Subcutaneous adipose tissue (tissue), 4 donors: Measurements from ENCODE around the gene ZSWIM4. TPM values are rescaled to one million over a fixed set of nuclear protein-coding genes. Genes with fewer than 3 reads are reported as not detected.

ENCODE experiments used
- total RNA-seq, 4 donors: library from RNA; depleted of rRNA; stranded (reverse); fragments of >200 nt; gene quantifications; one replicate each; pipeline ENCODE4 v1.1.0, GENCODE V29; 2016
- TF ChIP-seq, protein P1 (sequence below): fragments of 450-650 bp; IDR thresholded peaks from one replicate; pipeline ENCODE4 v1.5.1; 2016; ENCODE audit warnings: low read depth, mild to moderate bottlenecking, control low read depth, antibody characterized with exemption, moderate library complexity

Gene ZSWIM4
- total RNA-seq, 4 donors from 2014 or later: 1.6 to 4.7 (median 1.9) TPM

DNA sequence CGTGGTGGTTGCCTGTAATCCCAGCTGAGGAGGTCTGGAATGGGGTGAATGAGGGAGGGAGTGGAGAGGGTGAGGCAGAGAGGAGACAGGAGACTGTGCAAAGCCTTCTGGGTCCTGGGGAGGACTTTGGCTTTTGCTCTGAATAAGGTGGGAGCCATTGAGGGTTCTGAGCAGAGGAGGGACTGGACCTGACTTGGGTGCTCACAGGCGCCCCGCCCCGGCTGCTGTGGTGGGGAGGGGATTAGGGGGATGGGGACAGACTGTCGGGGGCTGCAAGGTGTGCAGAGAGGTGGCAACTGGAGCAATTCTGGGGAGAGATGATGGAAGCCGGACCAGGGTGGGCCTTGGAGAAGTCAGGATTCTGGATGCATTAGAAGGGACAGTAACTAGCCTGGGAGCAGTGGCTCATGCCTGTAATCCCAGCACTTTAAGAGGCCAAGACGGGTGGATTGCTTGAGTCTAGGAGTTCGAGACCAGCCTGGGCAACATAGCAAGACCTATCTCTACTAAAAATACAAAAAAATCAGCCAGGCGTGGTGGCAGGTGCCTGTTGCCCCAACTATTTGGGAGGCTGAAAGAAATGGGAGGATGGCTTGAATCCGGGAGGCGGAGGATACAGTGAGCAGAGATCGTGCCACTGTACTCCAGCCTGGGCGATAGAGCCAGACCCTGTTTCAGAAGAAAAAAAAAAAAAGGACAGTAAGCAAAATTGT lies 65.6 kb downstream of the ZSWIM4 start:
- TF ChIP-seq, protein P1, sequence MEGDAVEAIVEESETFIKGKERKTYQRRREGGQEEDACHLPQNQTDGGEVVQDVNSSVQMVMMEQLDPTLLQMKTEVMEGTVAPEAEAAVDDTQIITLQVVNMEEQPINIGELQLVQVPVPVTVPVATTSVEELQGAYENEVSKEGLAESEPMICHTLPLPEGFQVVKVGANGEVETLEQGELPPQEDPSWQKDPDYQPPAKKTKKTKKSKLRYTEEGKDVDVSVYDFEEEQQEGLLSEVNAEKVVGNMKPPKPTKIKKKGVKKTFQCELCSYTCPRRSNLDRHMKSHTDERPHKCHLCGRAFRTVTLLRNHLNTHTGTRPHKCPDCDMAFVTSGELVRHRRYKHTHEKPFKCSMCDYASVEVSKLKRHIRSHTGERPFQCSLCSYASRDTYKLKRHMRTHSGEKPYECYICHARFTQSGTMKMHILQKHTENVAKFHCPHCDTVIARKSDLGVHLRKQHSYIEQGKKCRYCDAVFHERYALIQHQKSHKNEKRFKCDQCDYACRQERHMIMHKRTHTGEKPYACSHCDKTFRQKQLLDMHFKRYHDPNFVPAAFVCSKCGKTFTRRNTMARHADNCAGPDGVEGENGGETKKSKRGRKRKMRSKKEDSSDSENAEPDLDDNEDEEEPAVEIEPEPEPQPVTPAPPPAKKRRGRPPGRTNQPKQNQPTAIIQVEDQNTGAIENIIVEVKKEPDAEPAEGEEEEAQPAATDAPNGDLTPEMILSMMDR: no peak

DNA sequence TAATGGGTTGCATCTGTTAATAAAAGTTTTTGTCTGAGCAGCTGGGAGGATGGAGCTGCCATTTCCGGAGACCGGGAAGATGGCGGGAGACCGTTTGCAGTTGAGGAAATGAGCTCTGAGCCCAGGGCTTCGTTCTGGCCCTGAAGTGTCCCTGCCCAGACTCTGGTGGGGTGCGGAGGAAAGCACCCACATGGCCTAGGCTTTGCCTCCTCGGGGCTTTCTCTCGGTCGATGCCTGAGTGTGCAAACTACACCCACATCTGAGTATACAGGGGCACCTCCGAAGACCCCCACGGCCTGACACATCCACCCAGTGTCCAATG lies 66.1 kb downstream of the ZSWIM4 start:
- TF ChIP-seq, protein P1: no peak

DNA sequence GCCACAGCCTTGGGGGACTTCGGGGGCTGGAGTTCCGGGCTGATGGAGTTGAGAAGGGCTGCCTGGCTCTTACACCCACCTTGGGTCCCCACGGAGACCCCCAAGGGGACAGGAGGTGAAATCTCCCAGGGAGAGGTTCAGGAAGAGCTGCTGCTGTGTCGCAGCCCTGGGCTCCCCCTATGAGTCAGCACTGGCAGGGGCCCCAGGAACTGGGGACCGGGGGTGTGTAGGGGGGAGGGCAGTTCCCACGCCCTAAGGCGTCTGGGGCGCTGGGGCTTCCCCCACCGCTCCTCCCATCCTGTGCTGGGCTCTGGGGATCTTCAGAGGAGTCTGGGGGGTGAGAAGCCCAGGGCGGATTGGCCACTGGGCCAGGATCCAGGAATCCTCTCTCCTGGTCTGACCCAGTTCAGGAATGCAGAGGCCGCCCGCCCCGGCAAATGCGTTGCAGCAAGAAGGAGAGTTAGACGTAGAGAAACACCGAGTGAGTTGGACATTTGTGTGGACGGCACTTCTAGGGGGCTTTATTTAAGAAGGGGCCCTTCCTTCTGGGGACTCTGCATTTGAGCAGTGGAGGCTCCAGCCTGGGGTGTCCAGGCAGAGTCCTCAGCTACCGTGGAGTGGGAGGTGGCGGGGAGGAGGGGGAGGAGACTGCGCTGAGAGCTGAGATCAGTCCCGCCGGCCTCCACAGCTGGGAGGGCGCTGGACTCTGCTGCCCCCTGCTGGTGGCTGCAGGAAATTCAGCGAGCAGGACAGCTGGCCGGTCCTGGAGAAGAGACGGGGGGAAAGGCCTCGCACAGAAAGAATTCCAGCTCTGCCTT lies 66.7 kb downstream of the ZSWIM4 start:
- TF ChIP-seq, protein P1: no peak

DNA sequence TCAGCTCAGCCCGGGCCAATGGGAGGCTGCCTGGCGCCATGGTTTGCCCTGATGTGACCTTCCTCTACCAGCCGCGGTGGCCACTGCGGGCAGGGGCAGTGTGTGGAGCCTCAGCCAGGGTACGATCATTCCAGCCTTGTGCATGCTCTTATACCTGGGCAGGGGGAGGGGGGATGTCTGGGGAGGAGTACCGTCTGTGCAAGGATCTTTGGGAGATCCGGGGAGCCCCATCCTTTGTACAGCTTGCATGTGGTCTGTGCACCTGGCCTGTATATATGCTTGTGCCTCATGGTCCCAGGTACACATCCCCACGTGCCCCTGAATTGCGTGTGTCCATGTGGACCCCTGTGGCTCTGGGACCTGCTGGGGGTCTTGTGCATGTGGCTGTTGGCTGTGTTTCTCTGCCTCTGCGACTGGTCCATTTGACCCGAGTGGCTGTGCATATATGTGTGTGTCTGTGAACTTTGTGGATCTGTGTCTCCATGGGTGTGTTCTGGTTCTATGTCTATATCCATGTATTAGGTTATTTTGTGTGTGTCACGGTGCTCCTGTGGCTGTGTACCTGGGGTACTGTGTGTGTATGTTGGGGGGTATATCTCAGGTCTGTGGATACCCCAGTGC lies 68.9 kb downstream of the ZSWIM4 start:
- TF ChIP-seq, protein P1: no peak

DNA sequence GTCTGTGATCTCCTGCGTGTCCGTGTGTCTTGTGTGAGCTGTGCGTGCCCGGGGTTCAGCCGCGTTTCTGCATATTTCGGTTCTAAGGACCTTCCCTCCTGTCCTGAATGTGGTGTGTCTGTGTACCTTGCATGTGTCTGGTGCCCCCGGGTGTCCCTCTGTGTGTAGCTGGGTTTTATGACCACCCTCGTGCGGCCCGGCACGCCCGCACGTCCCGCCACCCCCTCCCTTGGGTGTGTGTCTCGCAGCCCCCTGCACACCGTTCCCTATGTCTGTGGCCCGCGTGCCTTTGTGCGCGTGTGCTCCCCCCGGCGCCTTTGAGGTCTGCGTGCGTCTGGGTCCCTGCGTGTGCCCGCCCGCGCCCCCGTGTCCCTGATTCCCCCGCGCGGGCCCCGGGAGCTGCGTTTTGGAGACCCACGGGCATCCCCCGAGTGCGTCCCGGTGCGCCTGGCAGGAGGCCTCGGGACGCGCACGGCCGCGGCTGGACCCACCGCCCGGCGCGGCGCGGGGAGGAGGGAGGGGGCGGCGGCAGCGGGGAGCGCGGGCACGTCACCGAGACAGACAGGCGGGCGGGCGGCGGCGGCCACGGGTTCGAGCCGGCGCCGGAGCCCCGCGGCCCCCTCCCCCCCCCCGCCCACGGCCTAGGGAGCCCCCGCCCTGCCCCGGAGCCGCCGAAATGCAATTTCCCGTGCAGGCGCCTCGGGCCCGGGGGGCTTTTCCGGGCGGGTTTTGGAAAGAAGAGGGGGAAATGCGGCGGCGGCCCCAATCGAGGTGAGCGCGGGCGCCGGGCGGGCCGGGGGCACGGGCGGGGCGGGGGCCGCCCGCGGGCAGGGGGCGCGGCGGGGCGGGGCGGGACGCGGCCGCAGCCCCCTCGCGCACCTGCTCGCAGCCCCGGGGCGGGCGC lies 69.7 kb downstream of the ZSWIM4 start:
- TF ChIP-seq, protein P1: no peak

DNA sequence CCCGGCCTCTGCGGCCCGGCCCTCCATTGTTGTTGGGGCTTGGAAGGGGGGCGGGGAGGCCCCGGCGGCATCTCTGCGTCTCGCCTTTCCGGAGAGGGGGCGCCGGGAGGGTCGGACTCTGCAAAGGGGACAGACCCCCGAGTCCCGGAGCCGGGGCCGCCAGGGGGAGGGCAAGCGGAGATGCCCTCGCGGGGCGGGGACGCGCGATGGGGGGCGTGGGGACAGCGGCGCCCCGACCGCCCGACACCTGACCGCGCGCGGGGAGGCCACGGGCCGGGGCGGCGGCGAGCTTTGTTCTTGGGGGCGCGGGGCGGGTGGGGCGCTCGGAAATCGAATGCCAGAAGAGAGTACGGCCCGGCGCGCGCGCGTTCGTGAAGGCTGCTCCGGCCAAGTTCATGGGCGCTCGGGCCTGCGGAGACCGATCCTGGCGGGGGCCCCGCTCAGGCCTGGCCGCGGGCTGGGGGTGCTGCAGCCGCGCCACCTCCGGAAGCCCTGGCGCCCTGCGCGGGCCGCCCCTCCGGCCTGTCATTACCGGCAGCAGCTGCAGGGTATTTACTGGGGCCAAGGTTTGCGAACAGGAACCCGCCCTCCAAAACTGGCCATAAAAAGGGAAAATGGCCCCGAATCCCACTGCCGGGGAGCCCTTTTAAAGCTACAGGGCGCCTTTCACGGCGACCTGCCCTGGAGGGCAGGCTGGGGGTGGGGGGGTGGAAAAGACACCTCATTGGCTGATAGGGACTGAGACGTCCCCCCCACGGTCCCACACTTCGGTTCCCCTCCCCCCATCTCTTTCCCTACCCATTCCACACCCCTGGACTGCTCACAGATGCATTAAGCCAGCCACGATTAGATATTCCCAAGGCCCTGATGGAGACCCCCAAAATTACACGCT lies 70.6 kb downstream of the ZSWIM4 start:
- TF ChIP-seq, protein P1: no peak
